ENCODE data around the gene CCL13.

DNA sequence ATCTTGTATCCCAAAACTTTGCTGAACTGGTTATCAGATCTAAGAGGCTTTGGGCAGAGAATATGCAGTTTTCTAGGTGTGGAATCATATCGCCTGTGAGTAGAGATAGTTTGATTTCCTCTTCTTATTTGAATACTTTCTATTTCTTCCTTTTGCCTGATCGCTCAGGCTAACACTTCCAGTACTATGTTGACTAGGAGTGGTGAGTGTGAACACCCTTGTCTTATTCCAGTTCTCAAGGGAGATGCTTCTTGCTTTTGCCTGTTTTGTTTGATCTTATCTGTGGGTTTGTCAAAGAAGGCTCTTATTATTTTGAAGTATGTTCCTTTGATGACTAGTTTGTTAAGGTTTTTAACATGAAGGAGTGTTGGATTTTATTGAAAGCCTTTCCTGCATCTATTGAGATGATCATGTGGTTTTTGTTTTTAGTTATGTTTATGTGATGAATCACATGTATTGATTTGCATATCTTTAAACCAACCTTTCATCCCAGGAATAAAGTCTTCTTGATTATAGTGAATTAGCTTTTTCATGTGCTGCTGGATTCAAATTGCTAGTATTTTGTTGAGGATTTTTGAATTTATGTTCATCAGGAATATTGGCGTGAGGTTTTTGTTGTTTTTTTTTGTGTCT lies 17.0 kb upstream of the CCL13 start:
- TF ChIP-seq CTCF (IDR thresholded peaks at IDR 0.05) = no peak
- no peak for TF ChIP-seq POLR2A (IDR thresholded peaks at IDR 0.05)
